ENCODE measurements around the gene CDH22.

Gene CDH22

GRCh38 chr20:46304852-46305251 is 3.4 kb downstream of the CDH22 start:
- Histone ChIP-seq H3K9me3 (ENCODE audit: control insufficient read depth in 1 of 2, low read length in 2 of 2) (no peaks in the 10 kb centered on the region), H3K27me3 (ENCODE audit: low read depth, low read length) (peaks cover 26% of the 10 kb centered on the region), H3K4me3 (ENCODE audit: low read depth in 1 of 2, low read length in 2 of 2) (no peak overlapping the region), H3K36me3 (ENCODE audit: control insufficient read depth in 1 of 2, insufficient read depth in 2 of 2, low read length in 2 of 2) (no peaks in the 10 kb centered on the region), H3K4me1 (ENCODE audit: control insufficient read depth in 1 of 2, insufficient read depth in 2 of 2, low read length in 2 of 2) (peaks cover 0 to 20% of the 10 kb centered on the region in 2 donors), H3K27ac (ENCODE audit: low read length) (no peak overlapping the region)

GRCh38 chr20:46304361-46304760 is 3.9 kb downstream of the CDH22 start:
- no peak overlapping the region for H3K27ac ChIP-seq (ENCODE audit: low read length)
- H3K36me3 ChIP-seq (ENCODE audit: control insufficient read depth in 1 of 2, insufficient read depth in 2 of 2, low read length in 2 of 2), result no peaks in the 10 kb centered on the region
- no peak overlapping the region for H3K4me3 ChIP-seq (ENCODE audit: low read depth in 1 of 2, low read length in 2 of 2)
- H3K9me3 ChIP-seq (ENCODE audit: control insufficient read depth in 1 of 2, low read length in 2 of 2), result no peaks in the 10 kb centered on the region
- peaks cover 21% of the 10 kb centered on the region for H3K27me3 ChIP-seq (ENCODE audit: low read depth, low read length)
- peaks cover 0 to 20% of the 10 kb centered on the region in 2 donors for H3K4me1 ChIP-seq (ENCODE audit: control insufficient read depth in 1 of 2, insufficient read depth in 2 of 2, low read length in 2 of 2)

- no peak overlapping the region for H3K27ac ChIP-seq (ENCODE audit: low read length)
- no peaks in the 10 kb centered on the region for H3K9me3 ChIP-seq (ENCODE audit: control insufficient read depth in 1 of 2, low read length in 2 of 2)
- H3K27me3 ChIP-seq (ENCODE audit: low read depth, low read length), result peaks cover 14% of the 10 kb centered on the region
- no peaks in the 10 kb centered on the region for H3K36me3 ChIP-seq (ENCODE audit: control insufficient read depth in 1 of 2, insufficient read depth in 2 of 2, low read length in 2 of 2)
- H3K4me1 ChIP-seq (ENCODE audit: control insufficient read depth in 1 of 2, insufficient read depth in 2 of 2, low read length in 2 of 2), result peaks cover 0 to 13% of the 10 kb centered on the region in 2 donors
- H3K4me3 ChIP-seq (ENCODE audit: low read depth in 1 of 2, low read length in 2 of 2), result no peak overlapping the region
Observed at GRCh38 chr20:46303176-46303956, 4.9 kb downstream of the CDH22 start.

GRCh38 chr20:46302106-46302505 is 6.2 kb downstream of the CDH22 start:
- Histone ChIP-seq H3K9me3 (ENCODE audit: control insufficient read depth in 1 of 2, low read length in 2 of 2) (no peaks in the 10 kb centered on the region), H3K27me3 (ENCODE audit: low read depth, low read length) (peaks cover 19% of the 10 kb centered on the region), H3K36me3 (ENCODE audit: control insufficient read depth in 1 of 2, insufficient read depth in 2 of 2, low read length in 2 of 2) (no peaks in the 10 kb centered on the region), H3K4me1 (ENCODE audit: control insufficient read depth in 1 of 2, insufficient read depth in 2 of 2, low read length in 2 of 2) (peaks cover 0 to 5% of the 10 kb centered on the region in 2 donors), H3K4me3 (ENCODE audit: low read depth in 1 of 2, low read length in 2 of 2) (no peak overlapping the region), H3K27ac (ENCODE audit: low read length) (no peak overlapping the region)

GRCh38 chr20:46300281-46300680 is 8.0 kb downstream of the CDH22 start:
- Histone ChIP-seq H3K4me1 (ENCODE audit: control insufficient read depth in 1 of 2, insufficient read depth in 2 of 2, low read length in 2 of 2) (no peaks in the 10 kb centered on the region), H3K36me3 (ENCODE audit: control insufficient read depth in 1 of 2, insufficient read depth in 2 of 2, low read length in 2 of 2) (no peaks in the 10 kb centered on the region), H3K27me3 (ENCODE audit: low read depth, low read length) (peaks cover 11% of the 10 kb centered on the region), H3K27ac (ENCODE audit: low read length) (no peak overlapping the region), H3K9me3 (ENCODE audit: control insufficient read depth in 1 of 2, low read length in 2 of 2) (no peaks in the 10 kb centered on the region), H3K4me3 (ENCODE audit: low read depth in 1 of 2, low read length in 2 of 2) (no peak overlapping the region)

- H3K4me3 ChIP-seq (ENCODE audit: low read depth in 1 of 2, low read length in 2 of 2), result no peak overlapping the region
- H3K27ac ChIP-seq (ENCODE audit: low read length), result no peak overlapping the region
- H3K36me3 ChIP-seq (ENCODE audit: control insufficient read depth in 1 of 2, insufficient read depth in 2 of 2, low read length in 2 of 2), result no peaks in the 10 kb centered on the region
- no peaks in the 10 kb centered on the region for H3K9me3 ChIP-seq (ENCODE audit: control insufficient read depth in 1 of 2, low read length in 2 of 2)
- H3K4me1 ChIP-seq (ENCODE audit: control insufficient read depth in 1 of 2, insufficient read depth in 2 of 2, low read length in 2 of 2), result no peaks in the 10 kb centered on the region
- peaks cover 18% of the 10 kb centered on the region for H3K27me3 ChIP-seq (ENCODE audit: low read depth, low read length)
Observed at GRCh38 chr20:46299078-46299477, 9.2 kb downstream of the CDH22 start.

GRCh38 chr20:46298374-46298773 is 9.9 kb downstream of the CDH22 start:
- Histone ChIP-seq H3K4me3 (ENCODE audit: low read depth in 1 of 2, low read length in 2 of 2) (no peak overlapping the region), H3K27me3 (ENCODE audit: low read depth, low read length) (peaks cover 20% of the 10 kb centered on the region), H3K4me1 (ENCODE audit: control insufficient read depth in 1 of 2, insufficient read depth in 2 of 2, low read length in 2 of 2) (no peaks in the 10 kb centered on the region)

GRCh38 chr20:46296526-46297250 is 11.6 kb downstream of the CDH22 start:
- H3K27me3 ChIP-seq (ENCODE audit: low read depth, low read length), result peaks cover 20% of the 10 kb centered on the region
- no peak overlapping the region for H3K4me3 ChIP-seq (ENCODE audit: low read depth in 1 of 2, low read length in 2 of 2)

More at GRCh38 chr20:46298374-46298773, 9.9 kb downstream of the CDH22 start:
- no peaks in the 10 kb centered on the region for H3K36me3 ChIP-seq (ENCODE audit: control insufficient read depth in 1 of 2, insufficient read depth in 2 of 2, low read length in 2 of 2)
- no peak overlapping the region for H3K27ac ChIP-seq (ENCODE audit: low read length)
- H3K9me3 ChIP-seq (ENCODE audit: control insufficient read depth in 1 of 2, low read length in 2 of 2), result no peaks in the 10 kb centered on the region

GRCh38 chr20:46293084-46293483 is 15.2 kb downstream of the CDH22 start:
- Histone ChIP-seq H3K27me3 (ENCODE audit: low read depth, low read length) (peaks cover 17% of the 10 kb centered on the region), H3K9me3 (ENCODE audit: control insufficient read depth in 1 of 2, low read length in 2 of 2) (peaks cover 0 to 3% of the 10 kb centered on the region in 2 donors), H3K4me3 (ENCODE audit: low read depth in 1 of 2, low read length in 2 of 2) (no peak overlapping the region), H3K36me3 (ENCODE audit: control insufficient read depth in 1 of 2, insufficient read depth in 2 of 2, low read length in 2 of 2) (no peaks in the 10 kb centered on the region), H3K4me1 (ENCODE audit: control insufficient read depth in 1 of 2, insufficient read depth in 2 of 2, low read length in 2 of 2) (no peaks in the 10 kb centered on the region), H3K27ac (ENCODE audit: low read length) (no peak overlapping the region)

More at GRCh38 chr20:46296526-46297250, 11.6 kb downstream of the CDH22 start:
- no peak overlapping the region for H3K27ac ChIP-seq (ENCODE audit: low read length)
- peaks cover 0 to 3% of the 10 kb centered on the region in 2 donors for H3K9me3 ChIP-seq (ENCODE audit: control insufficient read depth in 1 of 2, low read length in 2 of 2)
- no peaks in the 10 kb centered on the region for H3K36me3 ChIP-seq (ENCODE audit: control insufficient read depth in 1 of 2, insufficient read depth in 2 of 2, low read length in 2 of 2)
- H3K4me1 ChIP-seq (ENCODE audit: control insufficient read depth in 1 of 2, insufficient read depth in 2 of 2, low read length in 2 of 2), result no peaks in the 10 kb centered on the region

GRCh38 chr20:46291401-46291800 is 16.9 kb downstream of the CDH22 start:
- H3K36me3 ChIP-seq (ENCODE audit: control insufficient read depth in 1 of 2, insufficient read depth in 2 of 2, low read length in 2 of 2), result no peaks in the 10 kb centered on the region
- peaks cover 13% of the 10 kb centered on the region for H3K27me3 ChIP-seq (ENCODE audit: low read depth, low read length)
- H3K27ac ChIP-seq (ENCODE audit: low read length), result no peak overlapping the region
- H3K4me3 ChIP-seq (ENCODE audit: low read depth in 1 of 2, low read length in 2 of 2), result no peak overlapping the region
- peaks cover 0 to 3% of the 10 kb centered on the region in 2 donors for H3K9me3 ChIP-seq (ENCODE audit: control insufficient read depth in 1 of 2, low read length in 2 of 2)
- H3K4me1 ChIP-seq (ENCODE audit: control insufficient read depth in 1 of 2, insufficient read depth in 2 of 2, low read length in 2 of 2), result no peaks in the 10 kb centered on the region

- H3K36me3 ChIP-seq (ENCODE audit: control insufficient read depth in 1 of 2, insufficient read depth in 2 of 2, low read length in 2 of 2), result no peaks in the 10 kb centered on the region
- no peak overlapping the region for H3K4me3 ChIP-seq (ENCODE audit: low read depth in 1 of 2, low read length in 2 of 2)
- H3K27me3 ChIP-seq (ENCODE audit: low read depth, low read length), result peaks cover 5% of the 10 kb centered on the region
- H3K4me1 ChIP-seq (ENCODE audit: control insufficient read depth in 1 of 2, insufficient read depth in 2 of 2, low read length in 2 of 2), result no peaks in the 10 kb centered on the region
- H3K27ac ChIP-seq (ENCODE audit: low read length), result no peak overlapping the region
- peaks cover 0 to 3% of the 10 kb centered on the region in 2 donors for H3K9me3 ChIP-seq (ENCODE audit: control insufficient read depth in 1 of 2, low read length in 2 of 2)
Observed at GRCh38 chr20:46289432-46289831, 18.9 kb downstream of the CDH22 start.

Data from muscle layer of duodenum (tissue), 2 donors.